ENCODE data around the gene FBXO44. TPM values are rescaled to one million over a fixed set of nuclear protein-coding genes. Genes with fewer than 3 reads are reported as not detected.
"Not testable (repeated sequence)": the region's sequence is repeated elsewhere in the genome, so short reads cannot be mapped to it uniquely, and the experiment has no call there.

The FBXO44 gene, protein sequence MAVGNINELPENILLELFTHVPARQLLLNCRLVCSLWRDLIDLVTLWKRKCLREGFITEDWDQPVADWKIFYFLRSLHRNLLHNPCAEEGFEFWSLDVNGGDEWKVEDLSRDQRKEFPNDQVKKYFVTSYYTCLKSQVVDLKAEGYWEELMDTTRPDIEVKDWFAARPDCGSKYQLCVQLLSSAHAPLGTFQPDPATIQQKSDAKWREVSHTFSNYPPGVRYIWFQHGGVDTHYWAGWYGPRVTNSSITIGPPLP
- 10 to 100 TPM in 1 of 12 donors, 1 to 10 TPM in 10, not detected in 1; 2.9 to 14.0 (median 4.8) TPM for polyA plus RNA-seq (ENCODE audit: insufficient read length in 12 of 12)
- long read RNA-seq, donor 1, partial matches to known transcripts: 0 of 2 reads
- long read RNA-seq, donor 1, other reads (novel, unspliced or antisense): 0 of 2 reads
- long read RNA-seq, donor 2, partial matches to known transcripts: 0 of 1 reads
- long read RNA-seq, donor 2, other reads (novel, unspliced or antisense): 0 of 1 reads
- long read RNA-seq, donor 3: 0 reads
- long read RNA-seq, donor 4: 0 reads
- long read RNA-seq, donor 5: 0 reads
- long read RNA-seq, donor 6: 0 reads
- long read RNA-seq, donor 7: 0 reads
- long read RNA-seq, donor 8, partial matches to known transcripts: 0 of 1 reads
- long read RNA-seq, donor 8, other reads (novel, unspliced or antisense): 0 of 1 reads
- long read RNA-seq, donor 9, partial matches to known transcripts: 0 of 1 reads
- long read RNA-seq, donor 9, other reads (novel, unspliced or antisense): 0 of 1 reads
- long read RNA-seq, donor 10, partial matches to known transcripts: 0 of 2 reads
- long read RNA-seq, donor 10, other reads (novel, unspliced or antisense): 0 of 2 reads
- long read RNA-seq, donor 11, partial matches to known transcripts: 0 of 1 reads
- long read RNA-seq, donor 11, other reads (novel, unspliced or antisense): 0 of 1 reads

DNA sequence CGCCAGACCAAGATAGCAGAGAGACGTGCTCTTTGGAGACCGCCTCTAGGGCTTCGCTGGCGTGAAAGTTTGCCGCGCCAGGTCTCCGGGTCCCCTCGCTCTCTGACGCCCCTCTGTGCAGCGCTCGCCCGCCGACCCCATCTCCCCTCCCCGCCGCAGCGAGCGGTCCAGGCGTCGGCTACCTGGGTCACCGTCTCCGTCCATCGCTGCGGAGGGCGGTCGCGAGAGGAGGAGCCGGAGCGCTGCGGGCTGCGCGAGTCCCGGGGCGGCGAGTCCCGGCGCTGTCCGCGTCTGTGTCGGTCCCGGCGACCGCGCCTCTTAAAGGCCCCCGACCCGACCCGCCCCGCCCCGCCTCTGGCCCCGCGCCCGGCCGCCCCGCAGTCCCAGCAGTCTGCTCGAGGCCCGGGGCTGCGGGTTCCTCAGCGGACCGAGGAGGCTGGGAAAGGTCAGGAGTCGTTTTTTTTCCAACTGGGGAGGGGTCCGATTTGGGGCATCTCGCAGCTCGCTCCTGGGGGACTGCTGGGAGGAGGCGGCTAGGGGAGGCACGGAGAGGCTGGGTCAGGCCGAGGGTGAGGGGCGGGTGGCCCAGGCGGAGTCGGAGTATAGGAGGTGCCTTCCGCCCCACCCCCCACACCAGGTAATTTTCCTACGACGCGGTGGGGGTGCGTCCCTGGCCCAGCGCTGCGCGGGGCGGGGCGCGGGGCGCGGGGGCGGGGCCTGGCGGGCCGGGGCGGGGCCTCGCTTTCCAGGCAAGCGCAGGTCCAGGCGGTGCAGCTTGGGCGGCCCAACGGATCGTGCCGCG is at the start of gene FBXO44, which contains the start of gene FBXO2:
TSS of gene FBXO44 (plus strand) at position 741 of the 802 bp plus-strand sequence. CDS start 959 bp downstream, outside the sequence.
TSS of gene FBXO2 (minus strand) at position 293 of the 802 bp plus-strand sequence. CDS start at position 204, 89 bp downstream.
- DNase-seq: no peak

GRCh38 chr1:11606775-11607174 is 47.9 kb upstream of the FBXO44 start:
- no peak for DNase-seq

DNA sequence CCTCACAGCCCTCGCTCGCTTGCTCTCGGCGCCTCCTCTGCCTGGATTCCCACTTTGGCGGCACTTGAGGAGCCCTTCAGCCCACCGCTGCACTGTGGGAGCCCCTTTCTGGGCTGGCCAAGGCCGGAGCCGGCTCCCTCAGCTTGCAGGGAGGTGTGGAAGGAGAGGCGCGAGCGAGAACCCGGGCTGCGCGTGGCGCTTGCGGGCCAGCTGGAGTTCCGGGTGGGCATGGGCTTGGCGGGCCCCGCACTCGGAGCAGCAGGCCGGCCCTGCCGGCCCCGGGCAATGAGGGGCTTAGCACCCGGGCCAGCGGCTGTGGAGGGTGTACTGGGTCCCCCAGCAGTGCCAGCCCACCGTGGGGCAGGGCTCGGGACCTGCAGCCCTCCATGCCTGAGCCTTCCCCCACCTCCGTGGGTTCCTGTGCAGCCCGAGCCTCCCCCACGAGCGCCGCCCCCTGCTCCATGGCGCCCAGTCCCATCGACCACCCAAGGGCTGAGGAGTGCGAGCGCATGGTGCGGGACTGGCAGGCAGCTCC is 46.0 kb upstream of the FBXO44 start:
- not testable (repeated sequence) for DNase-seq

DNA sequence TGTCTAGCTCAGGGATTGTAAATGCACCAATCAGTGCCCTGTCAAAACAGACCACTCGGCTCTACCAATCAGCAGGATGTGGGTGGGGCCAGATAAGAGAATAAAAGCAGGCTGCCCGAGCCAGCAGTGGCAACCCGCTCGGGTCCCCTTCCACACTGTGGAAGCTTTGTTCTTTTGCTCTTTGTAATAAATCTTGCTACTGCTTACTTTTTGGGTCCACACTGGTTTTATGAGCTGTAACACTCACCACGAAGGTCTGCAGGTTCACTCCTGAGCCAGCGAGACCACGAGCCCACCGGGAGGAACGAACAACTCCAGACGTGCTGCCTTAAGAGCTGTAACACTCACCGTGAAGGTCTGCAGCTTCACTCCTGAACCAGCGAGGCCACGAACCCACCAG is 45.3 kb upstream of the FBXO44 start:
- not testable (repeated sequence) for DNase-seq

DNA sequence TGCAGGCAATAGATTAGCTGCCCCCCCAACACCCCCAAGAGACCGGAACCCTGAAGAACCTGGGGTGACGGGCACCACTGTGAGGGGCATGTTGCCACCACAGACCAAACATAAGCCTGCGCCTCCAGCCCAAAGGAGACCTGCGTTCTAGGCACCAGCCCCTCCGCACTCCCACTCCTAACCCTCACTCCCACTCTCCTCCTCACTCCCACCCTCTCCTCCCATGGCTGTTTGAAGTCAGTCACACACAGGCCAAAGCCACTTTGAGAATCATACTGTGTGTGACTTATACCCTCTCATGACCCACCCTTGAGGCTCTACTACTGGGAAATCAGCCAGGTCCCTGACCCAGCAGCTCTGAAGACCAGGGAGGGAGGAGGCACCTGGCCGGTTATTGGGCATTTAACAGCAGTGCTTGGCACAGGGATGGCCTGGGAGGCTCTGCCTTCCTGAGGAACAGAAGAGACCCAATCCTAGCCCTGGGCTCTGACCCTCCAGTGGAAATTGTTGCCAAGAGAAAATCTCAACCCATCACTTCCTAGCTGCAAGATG is 44.0 kb upstream of the FBXO44 start:
- no peak for DNase-seq

GRCh38 chr1:11611638-11612327 is 42.9 kb upstream of the FBXO44 start:
- no peak for DNase-seq

DNA sequence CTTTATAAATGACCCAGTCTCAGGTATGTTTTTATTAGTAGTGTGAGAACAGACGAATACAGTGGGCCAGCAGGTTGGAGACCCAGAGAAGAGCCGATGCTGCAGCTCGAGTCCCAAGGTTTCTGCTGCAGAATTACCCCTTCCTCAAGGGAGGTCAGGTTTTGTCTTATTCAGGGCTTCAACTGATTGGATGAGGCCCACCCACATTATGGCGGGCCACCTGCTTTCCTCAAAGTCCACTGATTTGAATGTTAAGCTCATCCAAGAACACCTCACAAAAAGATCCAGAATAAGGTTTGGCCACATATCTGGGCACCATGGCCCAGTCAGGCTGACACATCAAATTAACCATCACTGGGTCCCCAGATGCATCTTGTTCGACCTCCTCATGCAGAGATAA is 41.3 kb upstream of the FBXO44 start:
- DNase-seq: no peak

GRCh38 chr1:11615090-11615489 is 39.6 kb upstream of the FBXO44 start:
- DNase-seq: no peak

GRCh38 chr1:11616766-11617165 is 37.9 kb upstream of the FBXO44 start:
- DNase-seq: no peak

DNA sequence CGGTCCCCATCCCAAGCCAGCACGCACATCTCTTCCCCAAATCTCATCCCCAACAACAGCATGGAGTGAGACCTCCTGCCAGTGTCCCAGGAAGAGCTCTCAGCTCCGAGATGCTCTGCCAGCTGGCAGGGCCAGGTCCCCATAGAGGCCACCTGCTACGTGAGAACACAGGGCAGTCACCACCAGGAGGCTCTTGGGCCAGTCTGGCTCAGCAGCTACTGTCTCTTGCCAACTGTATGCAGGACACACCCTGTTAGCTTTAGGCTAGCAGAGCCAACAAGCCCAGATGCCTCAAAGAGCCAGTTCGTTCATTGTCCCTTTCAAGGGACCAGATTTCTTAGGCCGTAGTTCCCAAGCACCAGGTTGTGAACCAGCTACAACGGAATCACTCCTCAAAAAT is 37.4 kb upstream of the FBXO44 start:
- DNase-seq: no peak

- DNase-seq: no peak
Observed at GRCh38 chr1:11617741-11618140, 36.9 kb upstream of the FBXO44 start.

DNA sequence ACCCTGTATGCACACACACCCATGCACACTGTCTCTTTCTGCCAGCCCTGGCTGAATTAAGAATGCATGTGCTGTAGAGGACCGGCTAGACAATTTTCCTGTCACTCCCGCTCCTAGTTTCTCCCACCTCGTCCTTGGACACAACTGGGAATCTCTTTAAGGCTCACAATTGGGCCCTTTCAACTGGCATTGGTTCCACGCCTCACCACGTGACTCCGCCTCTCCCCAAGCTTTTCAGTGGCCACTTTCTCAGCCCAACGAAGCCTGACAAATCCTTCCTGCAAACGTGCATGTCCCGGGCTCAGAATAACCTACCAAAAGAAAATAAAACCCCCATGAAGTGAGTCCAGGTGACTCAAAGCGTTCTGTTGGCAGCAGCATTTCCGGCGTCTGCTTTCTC is 34.3 kb upstream of the FBXO44 start:
- no peak for DNase-seq

DNA sequence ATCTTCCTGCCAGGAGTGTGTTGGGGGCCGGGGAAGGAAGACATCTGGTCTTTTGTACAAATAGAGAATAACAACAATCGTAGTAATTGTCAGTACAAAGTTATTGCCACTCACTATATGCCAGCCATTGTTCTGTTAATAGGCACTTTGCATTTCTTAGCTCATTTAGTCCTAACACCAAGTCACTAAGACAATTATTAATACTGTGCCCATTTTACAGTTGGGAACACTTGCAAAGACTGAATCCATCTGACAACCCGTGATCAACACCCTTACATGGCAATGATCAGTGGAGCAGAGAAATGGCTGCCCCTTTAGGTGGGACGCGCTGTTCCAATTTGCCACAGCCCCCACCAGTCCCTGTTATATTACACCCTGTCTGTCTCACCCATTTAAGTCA is 33.8 kb upstream of the FBXO44 start:
- DNase-seq: no peak

DNA sequence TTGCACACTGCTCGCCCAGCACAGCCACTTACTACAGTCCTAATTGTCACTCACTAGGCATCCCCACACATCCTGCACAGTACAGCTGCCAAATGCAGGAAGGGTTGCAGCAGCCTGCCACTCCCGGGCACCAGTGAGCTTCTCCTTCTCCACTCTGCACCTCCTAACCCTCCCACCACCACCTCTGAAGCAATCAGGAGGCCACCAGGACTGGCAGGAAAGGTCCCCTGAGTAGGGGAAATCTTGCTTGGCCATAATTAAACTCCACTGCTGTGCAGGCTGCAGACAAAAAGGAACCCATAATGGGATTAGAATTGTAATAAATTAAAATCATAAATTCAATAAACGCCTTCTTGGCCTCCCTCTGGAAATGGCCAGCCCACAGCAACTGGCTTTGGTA is 32.3 kb upstream of the FBXO44 start:
- no peak for DNase-seq

- DNase-seq: no peak
Observed at GRCh38 chr1:11623702-11624101, 31.0 kb upstream of the FBXO44 start.

DNA sequence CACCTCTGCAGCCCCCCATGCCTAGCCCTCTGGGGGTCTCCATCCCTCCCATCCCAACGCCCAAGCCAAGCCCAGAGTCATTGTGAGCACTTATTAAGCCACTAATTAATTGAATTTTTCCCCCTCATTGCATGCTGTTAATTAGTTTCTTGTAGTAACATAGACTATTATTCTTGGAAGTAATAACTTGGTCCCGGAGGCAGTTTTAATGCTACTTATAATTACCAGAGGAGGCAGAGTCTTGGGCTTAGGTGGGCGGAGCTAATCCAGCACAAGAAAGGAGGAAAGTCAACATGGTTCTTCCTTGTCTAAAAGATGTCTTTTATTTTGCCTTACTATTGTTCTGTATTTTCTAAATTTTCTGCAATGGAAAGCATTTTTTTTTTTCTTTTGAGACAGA is 28.1 kb upstream of the FBXO44 start:
- no peak for DNase-seq

- DNase-seq: no peak
Observed at GRCh38 chr1:11628767-11629166, 25.9 kb upstream of the FBXO44 start.

DNA sequence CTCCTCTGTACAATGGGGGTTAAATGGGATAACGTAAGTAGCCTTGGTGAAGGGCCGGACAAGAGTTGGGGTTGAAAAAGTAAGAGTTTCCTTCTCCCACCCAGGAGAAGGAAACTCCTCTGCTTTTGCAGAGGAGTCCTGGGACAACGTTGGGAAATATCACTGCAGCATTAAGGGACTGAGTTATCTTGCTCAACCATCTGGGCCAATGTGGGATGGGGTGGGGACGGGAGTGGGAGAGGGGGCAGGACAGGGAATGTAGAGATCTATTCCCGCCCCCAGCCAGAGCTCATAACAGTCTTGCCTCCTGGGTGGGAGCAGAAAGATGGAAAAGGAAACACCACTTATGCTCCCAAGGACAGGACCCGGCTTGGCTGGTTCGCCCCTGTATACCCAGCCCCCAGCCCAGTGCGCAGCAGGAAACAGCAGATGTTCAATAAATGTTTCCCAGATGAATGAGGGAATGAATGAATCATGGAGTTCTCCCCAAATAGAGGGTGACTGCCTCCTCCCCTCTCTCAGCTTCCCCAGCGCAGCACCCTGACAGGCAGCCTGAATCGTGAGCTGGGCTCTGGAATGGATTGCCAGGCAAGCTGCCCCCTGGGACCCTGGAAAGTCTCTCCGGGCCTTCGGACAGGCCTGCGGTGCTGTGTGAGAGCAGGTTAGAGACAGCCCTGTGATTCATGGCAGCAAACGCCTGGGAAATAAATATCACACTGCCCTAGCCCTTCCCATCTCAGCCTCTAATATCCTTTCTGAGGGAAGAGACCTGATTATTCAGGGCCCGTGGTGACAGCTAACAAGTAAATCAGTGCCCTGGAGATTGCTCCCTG is 25.3 kb upstream of the FBXO44 start:
- no peak for DNase-seq

DNA sequence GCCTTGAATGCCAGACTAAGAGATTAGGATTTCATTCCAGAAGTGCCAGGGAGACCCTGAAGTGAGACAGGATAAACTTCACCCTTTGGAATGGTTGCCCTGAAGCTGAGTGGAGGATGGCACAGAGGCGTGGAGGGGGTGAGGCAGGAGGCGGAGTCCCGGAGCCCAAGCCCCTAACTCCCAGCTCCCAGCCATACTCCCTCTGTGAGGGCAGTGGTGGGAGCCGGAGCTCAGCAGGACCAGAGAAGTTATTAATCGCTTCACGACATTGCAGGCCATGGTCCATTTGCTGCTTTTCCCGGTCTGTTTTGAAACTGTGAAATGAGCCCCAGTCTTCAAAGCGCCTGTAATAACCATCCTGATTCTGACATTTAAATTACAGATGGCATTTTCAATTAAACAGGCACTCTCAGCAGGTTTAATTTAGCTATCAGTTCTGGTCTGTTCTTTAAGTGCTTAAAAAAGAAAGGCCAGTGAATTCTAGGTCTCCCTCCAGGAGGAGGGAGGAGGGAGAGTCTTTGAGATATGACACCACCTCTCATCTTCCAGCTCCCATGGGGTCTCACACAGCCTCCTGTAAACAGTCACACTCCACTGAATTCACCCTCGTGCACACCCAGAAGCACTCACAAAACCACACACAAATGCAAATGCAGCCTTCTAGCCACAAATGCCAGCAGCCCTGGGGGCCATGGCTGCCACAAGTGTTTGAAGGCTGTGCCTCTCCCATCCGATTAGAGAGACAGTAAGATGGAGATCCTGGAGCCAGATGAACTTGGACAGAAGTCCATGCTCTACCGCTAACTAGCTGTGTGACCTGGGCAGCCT is 20.1 kb upstream of the FBXO44 start:
- DNase-seq: no peak
